K562 (cell line): ENCODE results near the gene DOCK4. TPM values are rescaled to one million over a fixed set of nuclear protein-coding genes. Genes with fewer than 3 reads are reported as not detected.

ENCODE experiments used
- E2F8 ChIP-seq: fragments of 450-650 bp; IDR thresholded peaks from 2 replicates; pipeline ENCODE4 v1.7.1; 2018; ENCODE audit warnings: mild to moderate bottlenecking, low read depth; ENCODE audit not compliant: partially characterized antibody
- EGR1 ChIP-seq: fragments of 450-650 bp; conservative IDR thresholded peaks from 2 replicates; pipeline ENCODE4 v1.6.1; 2017; ENCODE audit warnings: mild to moderate bottlenecking
- HDAC2 ChIP-seq: fragments of 450-650 bp; IDR thresholded peaks from 2 replicates; pipeline ENCODE4 v1.6.1; 2016; ENCODE audit warnings: mild to moderate bottlenecking
- IRF1 ChIP-seq: sonication (generic); formaldehyde crosslinking; IDR thresholded peaks from 2 replicates; pipeline ENCODE4 v1.8.0; 2022; ENCODE audit warnings: missing genetic modification reagents, mild to moderate bottlenecking, borderline replicate concordance
- IRF9 ChIP-seq: fragments of 450-650 bp; IDR thresholded peaks from 2 replicates; pipeline ENCODE4 v1.6.1; 2016; ENCODE audit warnings: missing biosample characterization, missing genetic modification characterization
- MTA2 ChIP-seq: fragments of 450-650 bp; IDR thresholded peaks from 2 replicates; pipeline ENCODE4 v1.6.1; 2016; ENCODE audit warnings: low read depth
- NR2C2 ChIP-seq, 2 experiments: fragments of 200-800 bp in 1 of 2; sonication (Bioruptor generic) in 1 of 2; sonication (generic) in 1 of 2; formaldehyde crosslinking in 1 of 2; IDR thresholded peaks; 2 replicates each; pipeline versions ENCODE4 v1.6.1 to v1.8.0; 2016 to 2022; ENCODE audit warnings: mild to moderate bottlenecking in 1 of 2, missing compliant biosample characterization in 1 of 2, missing genetic modification characterization in 1 of 2, missing genetic modification reagents in 1 of 2
- SIN3A ChIP-seq, 2 experiments: fragments of 150-350 bp in 1 of 2; IDR thresholded peaks; 2 replicates each; pipeline ENCODE4 v1.6.1; 2011 to 2016; ENCODE audit warnings: borderline replicate concordance in 2 of 2, low read depth in 2 of 2, low read length in 2 of 2, mild to moderate bottlenecking in 2 of 2, moderate library complexity in 2 of 2; ENCODE audit not compliant: control insufficient read depth in 1 of 2
- SPI1 ChIP-seq: IDR thresholded peaks from 2 replicates; pipeline ENCODE4 v1.6.1; 2011; ENCODE audit warnings: low read depth, low read length, control low read depth, borderline replicate concordance
- TCFL5 ChIP-seq: fragments of 250-450 bp; sonication (Bioruptor Pico); conservative IDR thresholded peaks from 2 replicates; pipeline ENCODE4 v1.6.1; 2021; ENCODE audit warnings: mild to moderate bottlenecking, moderate library complexity, matching md5 sums
- XRCC3 ChIP-seq: fragments of 450-650 bp; IDR thresholded peaks from 2 replicates; pipeline ENCODE4 v1.6.1; 2017; ENCODE audit warnings: mild to moderate bottlenecking, moderate library complexity
- ZKSCAN3 ChIP-seq: fragments of 250-450 bp; sonication (Bioruptor Pico); IDR thresholded peaks from 2 replicates; pipeline ENCODE4 v1.4.0; 2020
- ZNF280B ChIP-seq: fragments of 250-450 bp; sonication (Bioruptor Pico); IDR thresholded peaks from 2 replicates; pipeline ENCODE4 v1.5.1; 2021; ENCODE audit warnings: mild to moderate bottlenecking
- ZNF699 ChIP-seq: fragments of 250-450 bp; sonication (Bioruptor Pico); IDR thresholded peaks from 2 replicates; pipeline ENCODE4 v1.8.0; 2021; ENCODE audit warnings: mild to moderate bottlenecking, moderate library complexity; ENCODE audit not compliant: insufficient replicate concordance
- ZNF707 ChIP-seq: fragments of 250-450 bp; sonication (Bioruptor Pico); conservative IDR thresholded peaks from 2 replicates; pipeline ENCODE4 v1.8.0; 2022; ENCODE audit warnings: inconsistent platforms, mild to moderate bottlenecking, moderate library complexity
- polyA plus RNA-seq, 8 experiments: library from polyadenylated mRNA; depleted of rRNA in 4 of 8; stranded (reverse) in 5 of 8; unstranded in 3 of 8; fragments of >200 nt; fragmentation: Nextera tagmentation in 2 of 8; fragmentation: Illumina TruSeq in 1 of 8; extraction: Ambion mirVana in 2 of 8; extraction: Trizol in 1 of 8; gene quantifications; 2 replicates each; pipeline versions ENCODE4 v1.2.1 to v1.2.3, GENCODE V29; 2011 to 2014; ENCODE audit warnings: inconsistent platforms in 1 of 8, missing spikeins in 1 of 8
- total RNA-seq, 7 experiments: library from RNA; depleted of rRNA in 6 of 7; stranded (reverse); fragments of >200 nt in 6 of 7; fragmentation: Illumina TruSeq in 2 of 7; extraction: Trizol in 2 of 7; gene quantifications; 2 replicates each; pipeline versions ENCODE4 v1.2.1 to v1.2.3, GENCODE V29; 2011 to 2021; ENCODE audit warnings: low replicate concordance in 1 of 7
- TF ChIP-seq, protein P1 (sequence below), 2 experiments: IDR thresholded peaks; 2 replicates each; pipeline ENCODE4 v1.6.1; 2012; ENCODE audit warnings: improper control_type of control experiment in 2 of 2, low read depth in 2 of 2, low read length in 2 of 2, borderline replicate concordance in 1 of 2
- TF ChIP-seq, protein P2 (sequence below): sonication (generic); formaldehyde crosslinking; IDR thresholded peaks from 2 replicates; pipeline ENCODE4 v1.8.0; 2022; ENCODE audit warnings: mild to moderate bottlenecking, missing genetic modification reagents

The DOCK4 gene
- total and polyA plus RNA-seq, 9 of the 15 experiments (the other 6 are each of a cell fraction or from before 2014, with no cell fraction given), result 0.42 to 5.7 (median 2.3) TPM

DNA sequence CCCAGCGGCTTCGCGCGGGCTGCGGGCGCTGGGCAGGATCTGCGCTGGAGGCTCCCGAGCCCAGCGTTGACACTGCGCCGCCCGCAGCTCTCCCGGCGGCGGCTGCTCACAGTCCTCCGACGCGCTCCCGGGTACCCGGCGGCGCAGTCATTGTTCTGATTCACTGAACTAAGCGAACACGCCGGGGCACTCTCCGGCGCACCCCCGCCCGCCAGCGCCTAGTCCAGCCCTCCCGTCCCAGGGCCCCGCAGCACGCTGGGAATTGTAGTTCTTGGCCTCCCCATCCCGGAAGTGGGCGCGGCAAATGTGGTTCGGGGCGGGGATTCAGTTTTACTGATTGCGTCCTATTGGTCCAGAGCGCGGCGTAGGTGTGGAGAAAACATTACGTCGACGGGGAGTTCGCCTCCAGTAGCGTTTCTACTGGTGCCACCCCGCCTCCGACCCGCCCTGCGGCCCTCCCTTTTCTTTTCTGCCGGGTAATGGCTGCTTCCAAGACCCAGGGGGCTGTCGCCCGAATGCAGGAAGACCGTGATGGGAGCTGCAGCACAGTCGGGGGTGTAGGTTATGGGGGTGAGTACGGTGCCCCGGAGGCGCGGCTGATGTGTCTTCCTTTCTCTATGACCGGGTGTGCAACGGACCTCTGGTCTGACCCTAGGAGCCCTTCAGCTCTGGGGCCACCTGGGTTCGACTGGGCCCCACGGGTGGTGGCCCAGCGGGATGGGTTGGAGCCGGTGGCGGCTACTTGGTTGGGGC lies at the start of gene DOCK4, which contains the start of gene ZNF277 (continued):
- TF ChIP-seq SPI1, result no peak
- TF ChIP-seq MTA2, result no peak
- TF ChIP-seq EGR1, result peak; percentile 82
- TF ChIP-seq, protein P1, sequence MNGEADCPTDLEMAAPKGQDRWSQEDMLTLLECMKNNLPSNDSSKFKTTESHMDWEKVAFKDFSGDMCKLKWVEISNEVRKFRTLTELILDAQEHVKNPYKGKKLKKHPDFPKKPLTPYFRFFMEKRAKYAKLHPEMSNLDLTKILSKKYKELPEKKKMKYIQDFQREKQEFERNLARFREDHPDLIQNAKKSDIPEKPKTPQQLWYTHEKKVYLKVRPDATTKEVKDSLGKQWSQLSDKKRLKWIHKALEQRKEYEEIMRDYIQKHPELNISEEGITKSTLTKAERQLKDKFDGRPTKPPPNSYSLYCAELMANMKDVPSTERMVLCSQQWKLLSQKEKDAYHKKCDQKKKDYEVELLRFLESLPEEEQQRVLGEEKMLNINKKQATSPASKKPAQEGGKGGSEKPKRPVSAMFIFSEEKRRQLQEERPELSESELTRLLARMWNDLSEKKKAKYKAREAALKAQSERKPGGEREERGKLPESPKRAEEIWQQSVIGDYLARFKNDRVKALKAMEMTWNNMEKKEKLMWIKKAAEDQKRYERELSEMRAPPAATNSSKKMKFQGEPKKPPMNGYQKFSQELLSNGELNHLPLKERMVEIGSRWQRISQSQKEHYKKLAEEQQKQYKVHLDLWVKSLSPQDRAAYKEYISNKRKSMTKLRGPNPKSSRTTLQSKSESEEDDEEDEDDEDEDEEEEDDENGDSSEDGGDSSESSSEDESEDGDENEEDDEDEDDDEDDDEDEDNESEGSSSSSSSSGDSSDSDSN (IDR thresholded peaks at IDR 0.05; ENCODE audit: borderline replicate concordance in 1 of 2, low read depth in 2 of 2, low read length in 2 of 2), result peak in 1 of 2 experiments; percentile 86; a peak in 2 of 4 replicates
- no peak for TF ChIP-seq NR2C2 (CRISPR knock-in tag; IDR thresholded peaks at IDR 0.05)
- TF ChIP-seq NR2C2 (tag; IDR thresholded peaks at IDR 0.05), result no peak
- no peak for TF ChIP-seq ZNF707 (CRISPR knock-in tag)
- no peak for TF ChIP-seq ZNF280B (CRISPR knock-in tag)
- no peak for TF ChIP-seq ZKSCAN3 (CRISPR knock-in tag)
- TF ChIP-seq SIN3A (IDR thresholded peaks at IDR 0.05; ENCODE audit: borderline replicate concordance in 2 of 2, control insufficient read depth in 1 of 2, low read depth in 2 of 2, low read length in 2 of 2), result peak in 1 of 2 experiments; percentile 20; a peak in 1 of 4 replicates
- TF ChIP-seq IRF9 (tag), result no peak
- no peak for TF ChIP-seq IRF1 (CRISPR knock-in tag)
- TF ChIP-seq E2F8, result no peak
- TF ChIP-seq XRCC3, result no peak
- no peak for TF ChIP-seq ZNF699
- no peak for TF ChIP-seq TCFL5 (CRISPR knock-in tag)
- TF ChIP-seq, protein P2, sequence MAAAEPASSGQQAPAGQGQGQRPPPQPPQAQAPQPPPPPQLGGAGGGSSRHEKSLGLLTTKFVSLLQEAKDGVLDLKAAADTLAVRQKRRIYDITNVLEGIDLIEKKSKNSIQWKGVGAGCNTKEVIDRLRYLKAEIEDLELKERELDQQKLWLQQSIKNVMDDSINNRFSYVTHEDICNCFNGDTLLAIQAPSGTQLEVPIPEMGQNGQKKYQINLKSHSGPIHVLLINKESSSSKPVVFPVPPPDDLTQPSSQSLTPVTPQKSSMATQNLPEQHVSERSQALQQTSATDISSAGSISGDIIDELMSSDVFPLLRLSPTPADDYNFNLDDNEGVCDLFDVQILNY (CRISPR knock-in tag), result no peak
- no peak for TF ChIP-seq HDAC2
